Measurements from ENCODE around the gene MPRIP. TPM values are rescaled to one million over a fixed set of nuclear protein-coding genes. Genes with fewer than 3 reads are reported as not detected.

MPRIP gene
- total RNA-seq, 1 experiment from 2014 or later = 132 TPM

- H3K4me3 Mint-ChIP-seq = no peak overlapping the region
- H3K27ac Mint-ChIP-seq = no peak overlapping the region
These were observed 121.9 kb downstream of the MPRIP start for GRCh38 chr17:17164156-17164555.

More at GRCh38 chr17:17164156-17164555, 121.9 kb downstream of the MPRIP start:
- Mint-ChIP-seq H3K36me3 (ENCODE audit: insufficient read depth in 1 of 3, low read depth in 3 of 3) (peaks cover 25 to 65% (median 48%) of the 10 kb centered on the region in 3 experiments; a peak in 6 of 7 replicates), H3K4me1 (0 out of 4 replicates have a peak, but pooled peaks cover 0 to 3% of the 10 kb centered on the region in 2 experiments), H3K27me3 (ENCODE audit: low read depth) (no peaks in the 10 kb centered on the region), H3K9me3 (no peaks in the 10 kb centered on the region)
- no peaks in the 10 kb centered on the region for H4K20me1 ChIP-seq (ENCODE audit: control insufficient read depth, insufficient read depth, insufficient read length)
- H2BK120ac ChIP-seq (ENCODE audit: low read depth, low read length, poor library complexity, severe bottlenecking) = no peak overlapping the region
- H3K27ac ChIP-seq (ENCODE audit: insufficient read length, low read depth, low read length) = no peak overlapping the region
- no peaks in the 10 kb centered on the region for H3K79me1 ChIP-seq (ENCODE audit: insufficient read depth, low read depth, low read length, poor library complexity, severe bottlenecking)
- no peak overlapping the region for H4K8ac ChIP-seq (replicated peaks; ENCODE audit: insufficient read length, low read depth, low read length)
- H3K4me1 ChIP-seq (ENCODE audit: insufficient read depth, low read length) = no peaks in the 10 kb centered on the region
- H3K23me2 ChIP-seq (ENCODE audit: insufficient read length, low read depth, low read length, poor library complexity, severe bottlenecking) = no peaks in the 10 kb centered on the region
- no CpG with 5 or more reads among the region's 25 CpGs for WGBS (ENCODE audit: extremely low coverage, insufficient read length, low lambda C conversion rate)
- DNase-seq = no peak
- H3K9me3 ChIP-seq (ENCODE audit: control insufficient read depth, low read depth, low read length) = no peaks in the 10 kb centered on the region
- no peak overlapping the region for H3K56ac ChIP-seq (ENCODE audit: insufficient read length, low read depth, low read length)
- TF ChIP-seq CTCF (conservative IDR thresholded peaks at IDR 0.05) = no peak
- no peak overlapping the region for H2AFZ ChIP-seq (ENCODE audit: low read length)
- H2AK5ac ChIP-seq (ENCODE audit: insufficient read length, low read length) = no peak overlapping the region
- H4K91ac ChIP-seq (ENCODE audit: insufficient read length, low read depth, low read length) = no peak overlapping the region
- H3K14ac ChIP-seq (ENCODE audit: insufficient read depth, low read length) = no peak overlapping the region; the same call in 1 of the 2 replicates
- H4K5ac ChIP-seq (ENCODE audit: insufficient read length, low read depth, low read length) = no peak overlapping the region
- H2BK5ac ChIP-seq (ENCODE audit: insufficient read length, low read length) = no peak overlapping the region
- H3K27me3 ChIP-seq (ENCODE audit: insufficient read depth, low read length) = no peaks in the 10 kb centered on the region
- no peak overlapping the region for H3K23ac ChIP-seq (ENCODE audit: insufficient read length, low read depth, low read length)
- no peak overlapping the region for H3K18ac ChIP-seq (ENCODE audit: insufficient read length, low read depth, low read length)
- no peak overlapping the region for H2BK15ac ChIP-seq (ENCODE audit: low read depth, low read length)
- H3K79me2 ChIP-seq (ENCODE audit: insufficient read depth, low read length) = no peaks in the 10 kb centered on the region
- no peak overlapping the region for H3T11ph ChIP-seq (ENCODE audit: low read length)
- no peak overlapping the region for H2BK12ac ChIP-seq (ENCODE audit: insufficient read length, low read depth, low read length)
- no peak overlapping the region for H3K9ac ChIP-seq (ENCODE audit: extremely low read depth, insufficient read length, low read length)
- no peak overlapping the region for H3K4me2 ChIP-seq (ENCODE audit: insufficient read depth, insufficient read length, low read length)
- no peak overlapping the region for H3K4ac ChIP-seq (ENCODE audit: low read depth, low read length)
- H2BK20ac ChIP-seq (ENCODE audit: low read depth, low read length, poor library complexity, severe bottlenecking) = no peak overlapping the region

Measured in H9 (cell line).